Esophagus squamous epithelium (tissue), 4 donors: Measurements from ENCODE around the gene KIRREL1.

Experiments used
- CTCF ChIP-seq, 6 experiments: fragments of 450-650 bp in 4 of 6; fragments of 200-600 bp in 2 of 6; sonication (generic) in 2 of 6; IDR thresholded peaks; one replicate each; pipeline ENCODE4 v1.5.1; 2016 to 2019; ENCODE audit warnings: antibody characterized with exemption in 6 of 6, mild to moderate bottlenecking in 4 of 6, moderate library complexity in 4 of 6
- POLR2A ChIP-seq, 4 donors: fragments of 450-650 bp; IDR thresholded peaks; one replicate each; pipeline ENCODE4 v1.6.1; 2017; ENCODE audit warnings: antibody characterized with exemption in 4 of 4, mild to moderate bottlenecking in 4 of 4, moderate library complexity in 3 of 4

- TF ChIP-seq CTCF (IDR thresholded peaks at IDR 0.05) (no peak), POLR2A (IDR thresholded peaks at IDR 0.05) (peak in 1 of 4 donors; percentile 21)
Measured at GRCh38 chr1:158019171-158019868, 25.9 kb downstream of the KIRREL1 start.
